ENCODE data around the gene NUP62. TPM values are rescaled to one million over a fixed set of nuclear protein-coding genes. Genes with fewer than 3 reads are reported as not detected.
A peak's percentile ranks its signal among the peaks of the same experiment; 100 is the strongest.

The NUP62 gene
- total RNA-seq, 2 experiments from 2014 or later: 113 to 119 TPM

DNA sequence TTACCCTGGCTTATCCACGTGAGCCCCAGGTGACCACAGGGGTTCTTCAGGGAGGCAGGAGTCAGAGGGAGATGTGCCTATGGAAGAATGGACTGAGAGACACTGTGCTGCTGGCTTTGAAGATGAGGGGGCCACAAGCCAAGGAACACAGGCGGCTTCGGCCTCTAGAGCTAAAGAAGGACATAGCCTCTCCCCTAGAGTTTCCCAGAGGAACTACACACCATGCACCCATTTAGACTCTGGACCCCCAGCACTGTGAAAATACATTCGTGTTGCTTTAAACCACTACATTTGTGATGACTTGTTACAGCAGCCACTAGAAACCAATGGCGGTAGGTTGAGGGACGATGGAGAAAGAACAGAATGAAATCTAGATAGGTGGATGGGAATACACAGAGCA, 14.0 kb downstream of the NUP62 start:
- H3K27me3 Mint-ChIP-seq: no peaks in the 10 kb centered on the region
- H3K4me1 Mint-ChIP-seq (ENCODE audit: low read depth): peaks cover 57% of the 10 kb centered on the region
- TF ChIP-seq, protein P1, sequence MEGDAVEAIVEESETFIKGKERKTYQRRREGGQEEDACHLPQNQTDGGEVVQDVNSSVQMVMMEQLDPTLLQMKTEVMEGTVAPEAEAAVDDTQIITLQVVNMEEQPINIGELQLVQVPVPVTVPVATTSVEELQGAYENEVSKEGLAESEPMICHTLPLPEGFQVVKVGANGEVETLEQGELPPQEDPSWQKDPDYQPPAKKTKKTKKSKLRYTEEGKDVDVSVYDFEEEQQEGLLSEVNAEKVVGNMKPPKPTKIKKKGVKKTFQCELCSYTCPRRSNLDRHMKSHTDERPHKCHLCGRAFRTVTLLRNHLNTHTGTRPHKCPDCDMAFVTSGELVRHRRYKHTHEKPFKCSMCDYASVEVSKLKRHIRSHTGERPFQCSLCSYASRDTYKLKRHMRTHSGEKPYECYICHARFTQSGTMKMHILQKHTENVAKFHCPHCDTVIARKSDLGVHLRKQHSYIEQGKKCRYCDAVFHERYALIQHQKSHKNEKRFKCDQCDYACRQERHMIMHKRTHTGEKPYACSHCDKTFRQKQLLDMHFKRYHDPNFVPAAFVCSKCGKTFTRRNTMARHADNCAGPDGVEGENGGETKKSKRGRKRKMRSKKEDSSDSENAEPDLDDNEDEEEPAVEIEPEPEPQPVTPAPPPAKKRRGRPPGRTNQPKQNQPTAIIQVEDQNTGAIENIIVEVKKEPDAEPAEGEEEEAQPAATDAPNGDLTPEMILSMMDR (IDR thresholded peaks at IDR 0.05): no peak
- DNase-seq (no peak), ATAC-seq (no peak)
- intact Hi-C loops (cut with micrococcal nuclease): no loop called here
- H3K27ac Mint-ChIP-seq: peak overlapping the region; percentile 60
- ChIA-PET POLR2A (interaction anchor here (0.7 to 13.2 kb wide), 2 partner anchors 10 to 43 kb away, joined by 3 to 167 read pairs; partner anchors contain the start of genes ATF5 and NUP62), CTCF (interaction anchor here (1.3 to 1.5 kb wide), 2 partner anchors 25 to 68 kb away, joined by 3 to 4 read pairs; no protein-coding TSS in a partner anchor)
- no peak overlapping the region for H3K4me3 Mint-ChIP-seq
- H3K9me3 Mint-ChIP-seq: no peaks in the 10 kb centered on the region
- H3K36me3 Mint-ChIP-seq (ENCODE audit: low read depth): peaks cover 69% of the 10 kb centered on the region

DNA sequence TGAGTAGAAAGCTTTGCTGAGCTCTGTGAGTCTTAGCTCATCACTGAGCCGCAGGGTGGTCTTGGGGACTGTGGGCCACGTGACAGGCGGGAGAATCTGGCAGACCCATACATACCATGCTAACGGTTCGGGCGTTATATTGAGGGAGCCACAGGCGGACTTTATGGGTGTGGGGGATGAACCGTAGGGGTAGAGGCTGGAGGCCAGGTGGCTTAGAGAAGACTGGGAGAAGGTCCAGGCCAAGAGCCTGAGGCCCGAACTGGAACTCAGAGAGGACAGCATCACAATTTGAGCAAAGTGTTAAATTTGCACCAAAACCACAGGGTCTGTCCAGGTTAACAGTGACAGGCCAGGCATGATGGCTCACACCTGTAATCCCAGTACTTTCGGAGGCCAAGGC, 15.6 kb downstream of the NUP62 start:
- POLR2A ChIA-PET: interaction anchor here (0.7 to 13.2 kb wide), 5 partner anchors 9 to 334 kb away, joined by 3 to 167 read pairs (median 6); partner anchors contain the start of genes ATF5, IL4I1, NOSIP and NUP62
- peaks cover 60% of the 10 kb centered on the region for H3K4me1 Mint-ChIP-seq (ENCODE audit: low read depth)

DNA sequence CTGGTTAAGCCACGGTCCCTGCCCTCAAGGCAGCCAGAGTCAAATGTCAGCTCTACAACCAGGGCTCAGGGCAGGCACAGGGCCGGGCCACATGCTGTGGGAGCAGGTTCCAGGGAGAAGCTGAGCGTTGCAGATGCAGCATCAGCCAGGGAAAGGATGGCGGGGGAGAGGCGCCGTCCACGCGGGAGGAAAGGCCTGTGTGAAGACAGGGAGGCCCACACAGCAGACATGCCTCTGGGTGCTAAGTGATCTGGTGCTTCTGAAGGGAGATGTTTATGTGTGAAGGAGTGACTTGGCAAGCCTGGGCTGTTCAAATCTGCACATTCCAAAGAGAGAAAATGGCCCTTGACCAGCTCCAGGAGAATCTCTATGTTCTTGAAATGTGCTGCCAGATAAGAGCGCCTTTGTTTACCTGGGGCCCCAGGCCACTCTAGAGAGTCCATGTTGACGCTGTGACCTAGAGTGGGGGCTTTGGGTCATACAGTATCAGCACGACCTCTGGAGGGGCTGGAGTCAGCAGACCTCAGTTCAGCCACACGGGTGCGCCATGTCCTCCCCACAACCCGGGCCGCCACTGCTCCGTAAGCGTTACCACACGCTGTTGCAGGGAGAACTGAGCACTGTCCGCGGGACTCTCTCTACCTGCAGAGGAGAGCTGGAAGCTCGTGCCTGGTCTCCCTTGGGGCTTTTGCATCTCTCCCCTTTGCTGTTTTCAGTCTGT, 16.2 kb downstream of the NUP62 start:
- TF ChIP-seq, protein P1 (IDR thresholded peaks at IDR 0.05): no peak
- H3K9me3 Mint-ChIP-seq: no peaks in the 10 kb centered on the region
- H3K27me3 Mint-ChIP-seq: no peaks in the 10 kb centered on the region
- peaks cover 62% of the 10 kb centered on the region for H3K4me1 Mint-ChIP-seq (ENCODE audit: low read depth)
- peaks cover 74% of the 10 kb centered on the region for H3K36me3 Mint-ChIP-seq (ENCODE audit: low read depth)
- ATAC-seq: no peak
- peak overlapping the region; percentile 88 for H3K27ac Mint-ChIP-seq
- ChIA-PET CTCF (interaction anchor here (0.6 to 1.8 kb wide), 5 partner anchors 16 to 223 kb away, joined by 3 to 7 read pairs (median 3); partner anchors contain the start of genes ATF5 and NUP62), POLR2A (interaction anchor here (1.1 to 13.2 kb wide), 4 partner anchors 9 to 21 kb away, joined by 4 to 167 read pairs (median 32); partner anchors contain the start of genes ATF5, IL4I1 and NUP62)
- no peak overlapping the region for H3K4me3 Mint-ChIP-seq
- no peak for DNase-seq
- intact Hi-C loops (cut with micrococcal nuclease): no loop called here

More for the DNA sequence above, 15.6 kb downstream of the NUP62 start:
- no peaks in the 10 kb centered on the region for H3K27me3 Mint-ChIP-seq
- no peaks in the 10 kb centered on the region for H3K9me3 Mint-ChIP-seq
- ATAC-seq: no peak
- intact Hi-C loops (cut with micrococcal nuclease): no loop called here
- H3K4me3 Mint-ChIP-seq: no peak overlapping the region
- H3K36me3 Mint-ChIP-seq (ENCODE audit: low read depth): peaks cover 75% of the 10 kb centered on the region
- DNase-seq: no peak
- H3K27ac Mint-ChIP-seq: peak overlapping the region; percentile 88
- TF ChIP-seq, protein P1 (IDR thresholded peaks at IDR 0.05): no peak
- CTCF ChIA-PET: interaction anchor here (0.6 to 1.8 kb wide), 6 partner anchors 15 to 223 kb away, joined by 3 to 7 read pairs (median 4); partner anchors contain the start of genes ATF5 and NUP62

DNA sequence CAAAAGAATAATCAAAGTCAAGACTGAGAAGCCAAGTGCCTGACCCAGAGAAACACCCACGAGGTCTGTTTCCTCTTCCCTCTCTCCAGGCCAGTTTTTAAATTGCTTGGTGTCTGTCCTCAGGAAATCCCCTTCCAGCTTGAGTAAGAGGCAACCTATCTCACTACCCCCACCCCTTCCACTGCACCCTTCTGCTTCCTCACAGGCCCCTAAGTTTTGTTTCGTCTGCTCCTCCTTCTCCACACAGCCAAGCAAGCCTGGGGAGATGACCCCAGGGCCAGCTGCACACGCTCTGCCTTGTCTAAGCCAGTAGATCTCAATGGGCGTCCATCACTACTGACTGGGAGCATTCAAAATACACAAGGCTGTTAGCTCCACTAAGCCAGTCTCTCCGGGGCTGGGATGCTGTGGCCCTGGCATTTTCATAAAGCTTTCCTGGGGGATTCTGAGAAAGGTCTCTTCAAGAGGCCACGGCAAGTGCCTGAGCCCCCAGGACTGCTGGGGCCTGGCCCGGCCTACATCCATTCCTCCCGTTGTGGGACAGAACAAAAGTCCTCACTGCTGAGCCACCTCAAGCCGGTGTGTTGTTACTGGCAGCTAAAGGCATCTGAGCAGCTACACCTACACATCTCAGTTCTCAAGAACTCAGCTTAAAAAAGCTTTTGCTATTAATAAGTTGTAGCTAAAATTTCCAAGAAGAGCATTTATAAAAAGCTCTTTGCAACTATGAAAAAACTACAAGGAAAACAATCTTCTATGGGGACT, 17.7 kb downstream of the NUP62 start:
- ATAC-seq: peak; percentile 79
- H3K9me3 Mint-ChIP-seq: no peaks in the 10 kb centered on the region
- H3K36me3 Mint-ChIP-seq (ENCODE audit: low read depth): peaks cover 77% of the 10 kb centered on the region
- H3K4me1 Mint-ChIP-seq (ENCODE audit: low read depth): peaks cover 70% of the 10 kb centered on the region
- ChIA-PET POLR2A (interaction anchor here (0.7 to 13.2 kb wide), 8 partner anchors 9 to 387 kb away, joined by 3 to 167 read pairs (median 4); partner anchors contain the start of genes AKT1S1, ATF5, IL4I1 and NUP62), CTCF (interaction anchor here (0.7 to 1.7 kb wide), 7 partner anchors 8 to 73 kb away, joined by 3 to 8 read pairs (median 5); partner anchors contain the start of gene IL4I1)
- H3K27me3 Mint-ChIP-seq: no peaks in the 10 kb centered on the region
- peak overlapping the region; percentile 88 for H3K27ac Mint-ChIP-seq
- TF ChIP-seq, protein P1 (IDR thresholded peaks at IDR 0.05): no peak
- intact Hi-C loops (cut with micrococcal nuclease): no loop called here
- H3K4me3 Mint-ChIP-seq: peak overlapping the region; percentile 49
- peak; percentile 56 for DNase-seq
